Lower lobe of right lung (tissue), 2 donors: ENCODE measurements around the gene ZNF689. TPM values are rescaled to one million over a fixed set of nuclear protein-coding genes. Genes with fewer than 3 reads are reported as not detected.

ENCODE experiments used
- ATAC-seq, 2 donors: fragments of 200-7000 bp; cut with Tn5 transposase; one replicate each; pipeline ENCODE4 v1.9.1; 2020 to 2022; ENCODE audit warnings: mild to moderate bottlenecking in 2 of 2, moderate library complexity in 2 of 2
- DNase-seq: peaks from one replicate; pipeline ENCODE4 v3.0.0-alpha.2; 2020
- H3K27ac ChIP-seq: fragments of 200-600 bp; one replicate; pipeline ENCODE4 v1.8.0; 2022
- H3K27me3 ChIP-seq: fragments of 200-600 bp; one replicate; pipeline ENCODE4 v1.8.0; 2022; ENCODE audit warnings: low read depth
- H3K36me3 ChIP-seq: fragments of 200-600 bp; one replicate; pipeline ENCODE4 v1.8.0; 2022; ENCODE audit warnings: mild to moderate bottlenecking
- H3K4me1 ChIP-seq: fragments of 200-600 bp; one replicate; pipeline ENCODE4 v1.8.0; 2022
- H3K4me3 ChIP-seq: fragments of 200-600 bp; one replicate; pipeline ENCODE4 v1.8.0; 2022; ENCODE audit warnings: mild to moderate bottlenecking
- H3K9me3 ChIP-seq: fragments of 200-600 bp; one replicate; pipeline ENCODE4 v1.8.0; 2022
- CTCF ChIP-seq: fragments of 200-600 bp; IDR thresholded peaks from one replicate; pipeline ENCODE4 v1.8.0; 2022; ENCODE audit warnings: antibody characterized with exemption, mild to moderate bottlenecking
- intact Hi-C: fragments of 100-400 bp; cut with DNase I; formaldehyde crosslinking; loops from one replicate; pipeline ENCODE4 v1.11.0; 2022
- total RNA-seq: library from RNA; stranded (reverse); fragmentation: NEBNext Ultra II Directional; extraction: Animal tissue kit (Norgen Biotek cat#: 25700); gene quantifications from one replicate; pipeline ENCODE4 v1.2.1, GENCODE V29; 2021
- donor health status: DM: no; HTN: yes; CAD: no; lungs with severe emphysema.

ZNF689 gene
- total RNA-seq, 1 donor from 2014 or later: 7.7 TPM

DNA sequence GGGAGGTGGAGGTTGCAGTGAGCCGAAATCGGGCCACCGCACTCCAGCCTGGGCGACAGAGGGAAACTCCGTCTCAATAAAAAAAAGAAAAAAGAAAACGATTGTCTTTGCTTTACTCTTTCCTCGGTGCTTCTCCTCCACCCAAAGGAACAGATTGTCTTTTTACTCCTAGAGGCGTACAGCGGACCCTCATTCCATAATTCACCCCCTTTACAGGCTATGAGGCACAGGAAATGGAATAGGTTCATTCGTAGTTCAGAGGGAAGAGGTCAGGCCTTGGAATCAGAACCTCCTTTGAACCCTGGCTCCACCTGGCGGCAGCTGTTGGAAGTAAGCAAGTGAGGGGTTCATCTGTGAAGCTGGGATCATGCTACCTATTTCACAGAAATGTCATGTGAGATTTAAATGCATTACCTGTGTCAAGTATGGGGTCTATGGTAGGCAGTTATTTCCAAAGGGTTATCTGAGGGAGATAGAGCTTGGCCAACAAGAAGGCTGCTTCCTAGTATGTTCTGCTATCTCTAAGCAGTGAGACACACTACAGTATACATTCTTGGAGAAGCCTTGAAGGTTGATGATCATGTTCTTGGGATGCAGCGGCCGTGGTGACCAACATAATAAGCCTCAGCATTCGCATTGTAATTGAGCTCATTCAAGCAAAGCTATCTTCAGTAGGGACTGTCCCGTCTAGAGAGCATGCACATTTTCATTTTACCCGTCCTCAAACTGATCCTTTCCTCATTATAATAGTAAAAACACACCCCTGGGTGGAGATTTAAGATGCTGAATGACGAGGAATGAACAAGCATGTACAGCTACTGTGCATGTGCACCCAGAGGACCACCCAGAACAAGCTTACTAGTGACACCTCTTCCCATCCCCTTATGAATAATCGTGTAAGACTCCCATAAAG lies 18.7 kb upstream of the ZNF689 start:
- peak; percentile 87 for DNase-seq
- H3K4me1 ChIP-seq: peaks cover 10% of the 10 kb centered on the region
- intact Hi-C loops: no loop called here
- no peaks in the 10 kb centered on the region for H3K9me3 ChIP-seq
- TF ChIP-seq CTCF: peak; percentile 91
- H3K4me3 ChIP-seq: peak overlapping the region; percentile 5
- ATAC-seq: peak; percentile 90 to 92
- no peaks in the 10 kb centered on the region for H3K27me3 ChIP-seq
- H3K36me3 ChIP-seq: no peaks in the 10 kb centered on the region
- H3K27ac ChIP-seq: peak overlapping the region; percentile 4

DNA sequence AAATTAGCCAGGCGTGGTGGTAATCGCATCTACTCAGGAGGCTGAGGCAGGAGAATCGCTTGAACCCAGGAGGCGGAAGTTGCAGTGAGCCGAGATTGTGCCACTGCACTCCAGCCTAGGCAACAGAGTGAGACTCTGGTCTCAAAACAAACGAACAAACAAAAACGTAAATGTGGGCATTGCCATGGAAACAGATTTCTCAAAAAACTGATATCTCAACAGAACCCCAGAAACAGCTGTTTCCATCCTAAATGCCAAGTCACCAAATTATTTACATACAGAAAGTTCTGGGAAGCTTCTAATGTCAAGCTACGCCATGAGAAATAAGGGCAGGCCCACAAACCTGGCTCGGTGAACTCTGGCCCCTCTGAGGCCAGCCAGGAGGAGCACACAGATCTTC lies 16.0 kb upstream of the ZNF689 start:
- TF ChIP-seq CTCF: no peak
- H3K4me3 ChIP-seq: no peak overlapping the region

DNA sequence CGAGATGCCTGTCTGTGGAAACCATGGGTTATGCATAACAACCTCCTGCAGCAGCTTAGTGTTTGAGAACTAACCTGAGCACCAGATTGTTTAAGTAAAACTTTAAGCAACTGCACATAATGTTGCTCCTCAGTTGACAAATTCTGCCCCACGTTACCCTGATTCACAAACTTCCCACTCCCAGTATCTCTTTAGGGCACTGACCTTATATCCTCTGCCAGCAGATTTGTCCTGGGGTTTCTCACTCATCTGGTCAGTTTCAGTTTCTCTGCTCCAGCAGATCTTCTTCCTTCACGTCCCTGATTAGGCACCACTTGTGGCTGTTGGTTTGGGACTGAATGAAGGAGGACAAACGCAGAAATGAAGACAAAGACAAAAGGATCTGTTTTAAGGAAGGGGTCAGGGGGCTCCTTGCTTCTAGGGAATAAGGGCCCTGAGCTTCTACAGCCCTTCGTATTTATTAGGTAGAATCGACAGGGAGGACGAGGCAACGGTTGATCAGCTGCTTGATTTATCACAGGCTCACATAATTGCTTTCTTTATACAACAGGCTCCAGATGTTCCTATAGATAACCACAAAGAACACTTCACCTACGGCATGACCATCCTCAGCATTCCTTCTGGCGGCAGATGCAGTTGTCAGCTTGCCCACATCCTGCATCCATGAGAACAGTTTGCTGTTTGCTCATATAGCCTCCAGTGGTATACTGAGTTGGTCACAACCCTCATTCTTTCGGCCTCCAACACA lies 13.5 kb upstream of the ZNF689 start:
- Histone ChIP-seq H3K4me3 (no peak overlapping the region), H3K36me3 (no peaks in the 10 kb centered on the region), H3K27me3 (no peaks in the 10 kb centered on the region), H3K9me3 (no peaks in the 10 kb centered on the region), H3K4me1 (peaks cover 4% of the 10 kb centered on the region), H3K27ac (no peak overlapping the region)
- ATAC-seq (no peak), DNase-seq (no peak)
- TF ChIP-seq CTCF: no peak
- intact Hi-C loops: no loop called here

More for the DNA sequence above, 16.0 kb upstream of the ZNF689 start:
- Histone ChIP-seq H3K27ac (no peak overlapping the region), H3K36me3 (no peaks in the 10 kb centered on the region), H3K27me3 (no peaks in the 10 kb centered on the region), H3K4me1 (peaks cover 4% of the 10 kb centered on the region), H3K9me3 (no peaks in the 10 kb centered on the region)
- ATAC-seq (no peak), DNase-seq (no peak)
- intact Hi-C loops: no loop called here

- intact Hi-C loops: no loop called here
- no peak for TF ChIP-seq CTCF
- no peak for DNase-seq
Measured at GRCh38 chr16:30622455-30623032, 12.4 kb upstream of the ZNF689 start.

DNA sequence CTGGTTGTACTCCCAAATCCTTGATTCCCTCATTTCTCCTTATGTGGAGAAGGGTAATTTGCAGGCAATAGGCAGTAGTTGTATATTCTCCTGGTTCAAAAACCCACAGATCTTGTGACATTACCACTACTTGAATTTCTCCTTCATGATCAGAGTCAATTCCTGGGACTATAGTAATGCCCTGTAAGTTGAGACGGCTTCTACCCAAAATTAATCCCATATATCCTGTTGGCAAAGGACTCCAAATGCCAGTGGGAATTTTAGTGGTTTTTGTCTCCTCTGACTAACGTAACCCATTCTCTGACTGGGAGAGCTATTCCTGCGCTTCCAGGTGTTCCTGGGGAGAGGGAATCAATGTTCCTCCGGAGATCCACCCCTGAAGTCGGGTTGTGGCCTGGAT lies 11.6 kb upstream of the ZNF689 start:
- H3K4me3 ChIP-seq: no peak overlapping the region
- H3K27ac ChIP-seq: no peak overlapping the region
- ATAC-seq: no peak
- TF ChIP-seq CTCF: no peak
- no peaks in the 10 kb centered on the region for H3K4me1 ChIP-seq
- no peaks in the 10 kb centered on the region for H3K9me3 ChIP-seq
- no peaks in the 10 kb centered on the region for H3K36me3 ChIP-seq
- H3K27me3 ChIP-seq: no peaks in the 10 kb centered on the region
- DNase-seq: no peak
- intact Hi-C loops: no loop called here

More at GRCh38 chr16:30622455-30623032, 12.4 kb upstream of the ZNF689 start:
- Histone ChIP-seq H3K9me3 (no peaks in the 10 kb centered on the region), H3K36me3 (no peaks in the 10 kb centered on the region), H3K27me3 (no peaks in the 10 kb centered on the region), H3K4me3 (no peak overlapping the region), H3K4me1 (no peaks in the 10 kb centered on the region), H3K27ac (no peak overlapping the region)
- ATAC-seq: no peak
